ENCODE data around the gene NCOA5.

- TF ChIP-seq, protein P1, sequence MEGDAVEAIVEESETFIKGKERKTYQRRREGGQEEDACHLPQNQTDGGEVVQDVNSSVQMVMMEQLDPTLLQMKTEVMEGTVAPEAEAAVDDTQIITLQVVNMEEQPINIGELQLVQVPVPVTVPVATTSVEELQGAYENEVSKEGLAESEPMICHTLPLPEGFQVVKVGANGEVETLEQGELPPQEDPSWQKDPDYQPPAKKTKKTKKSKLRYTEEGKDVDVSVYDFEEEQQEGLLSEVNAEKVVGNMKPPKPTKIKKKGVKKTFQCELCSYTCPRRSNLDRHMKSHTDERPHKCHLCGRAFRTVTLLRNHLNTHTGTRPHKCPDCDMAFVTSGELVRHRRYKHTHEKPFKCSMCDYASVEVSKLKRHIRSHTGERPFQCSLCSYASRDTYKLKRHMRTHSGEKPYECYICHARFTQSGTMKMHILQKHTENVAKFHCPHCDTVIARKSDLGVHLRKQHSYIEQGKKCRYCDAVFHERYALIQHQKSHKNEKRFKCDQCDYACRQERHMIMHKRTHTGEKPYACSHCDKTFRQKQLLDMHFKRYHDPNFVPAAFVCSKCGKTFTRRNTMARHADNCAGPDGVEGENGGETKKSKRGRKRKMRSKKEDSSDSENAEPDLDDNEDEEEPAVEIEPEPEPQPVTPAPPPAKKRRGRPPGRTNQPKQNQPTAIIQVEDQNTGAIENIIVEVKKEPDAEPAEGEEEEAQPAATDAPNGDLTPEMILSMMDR (conservative IDR thresholded peaks at IDR 0.05; ENCODE audit: low read depth in 2 of 2): peak; percentile 45 to 60
- no peak for TF ChIP-seq EZH2 (IDR thresholded peaks at IDR 0.05; ENCODE audit: low read depth, unreplicated experiment)
- TF ChIP-seq REST (IDR thresholded peaks at IDR 0.05; ENCODE audit: unreplicated experiment): no peak
- TF ChIP-seq STAT1 (IDR thresholded peaks at IDR 0.05; ENCODE audit: unreplicated experiment): no peak
- TF ChIP-seq POLR2AphosphoS5 (IDR thresholded peaks at IDR 0.05; ENCODE audit: low read depth): peak; percentile 53
- TF ChIP-seq CREB1 (CRISPR knock-in tag; IDR thresholded peaks at IDR 0.05; ENCODE audit: low read depth): 0 out of 2 replicates have a peak, but pooled peaks have one; percentile 45
- TF ChIP-seq NANOG (IDR thresholded peaks at IDR 0.05; ENCODE audit: borderline replicate concordance): no peak
- no peak for TF ChIP-seq ZNF331 (CRISPR knock-in tag; IDR thresholded peaks at IDR 0.05; ENCODE audit: low read depth)
- no peak for TF ChIP-seq EZH2phosphoT487 (IDR thresholded peaks at IDR 0.05; ENCODE audit: unreplicated experiment)
Measured at GRCh38 chr20:46021361-46022359, 68.1 kb downstream of the NCOA5 start.
